HG03565 (cell line): ENCODE data around the gene ACER2.
A peak's percentile ranks its signal among the peaks of the same experiment; 100 is the strongest.
"Not testable (repeated sequence)": the region's sequence is repeated elsewhere in the genome, so short reads cannot be mapped to it uniquely, and the experiment has no call there.

ENCODE experiments used
- ATAC-seq: cut with Tn5 transposase; IDR thresholded peaks from one replicate; pipeline ENCODE4 v1.9.1; 2021; ENCODE audit warnings: mild to moderate bottlenecking, moderate library complexity; ENCODE audit not compliant: unreplicated experiment

ACER2 gene

DNA sequence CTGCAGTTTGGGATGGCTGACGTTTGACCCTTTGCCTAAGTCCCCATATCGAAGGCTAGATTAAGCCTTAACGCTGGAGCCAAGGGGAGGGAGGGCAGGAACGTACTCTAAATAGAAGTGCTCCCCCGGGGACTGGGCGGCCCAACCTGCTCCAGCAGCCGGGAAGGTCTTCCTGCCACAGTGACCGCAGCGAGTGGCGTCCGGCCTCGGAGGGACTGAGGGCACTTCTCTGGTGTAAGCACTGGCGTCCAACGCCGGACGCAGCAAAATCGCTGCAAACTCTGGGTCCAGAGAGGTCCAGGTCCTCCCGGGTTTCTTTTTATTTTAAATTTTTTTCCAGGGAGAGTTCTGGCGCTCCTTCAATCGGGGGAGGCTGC lies 505 bp upstream of the ACER2 start:
- ATAC-seq, result no peak

DNA sequence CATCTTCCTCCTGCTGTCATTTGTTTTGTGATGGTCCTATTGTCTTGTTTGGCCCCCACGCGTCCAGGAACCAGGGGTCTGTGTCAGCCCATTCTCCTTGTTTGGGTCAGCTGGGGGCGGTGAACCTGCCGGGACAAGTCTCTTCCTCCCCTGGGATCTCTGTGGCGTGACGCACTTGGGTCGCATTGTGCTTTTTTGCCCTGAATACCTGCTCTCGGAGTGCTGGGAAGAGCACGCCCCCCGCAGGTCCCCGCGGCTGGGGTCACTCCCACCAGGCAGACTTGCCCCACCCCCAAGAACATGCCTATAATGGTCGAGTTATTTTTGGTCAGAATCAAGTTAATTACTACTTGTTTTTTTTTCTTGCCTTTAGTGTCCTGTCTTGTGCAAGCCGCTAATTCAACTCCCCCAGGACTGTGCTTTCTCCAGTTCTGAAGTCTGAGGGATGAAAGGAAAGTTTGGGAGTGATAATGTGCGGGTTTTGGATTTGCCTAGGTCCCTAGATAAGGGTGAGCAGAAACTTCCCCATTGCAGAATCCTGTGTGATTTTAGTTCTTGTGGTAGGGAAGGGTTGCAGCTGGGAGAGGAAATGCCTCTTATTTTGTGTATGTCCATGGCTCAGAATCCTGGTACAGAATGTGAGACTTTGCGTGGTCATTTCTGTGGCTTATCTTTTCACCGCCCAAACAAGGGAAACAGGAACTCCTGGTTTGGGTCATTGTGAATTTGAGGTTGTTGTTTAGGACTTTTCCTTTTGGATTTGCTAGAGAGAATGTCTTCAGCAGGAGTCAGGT lies 789 bp downstream of the ACER2 start:
- ATAC-seq, result no peak

DNA sequence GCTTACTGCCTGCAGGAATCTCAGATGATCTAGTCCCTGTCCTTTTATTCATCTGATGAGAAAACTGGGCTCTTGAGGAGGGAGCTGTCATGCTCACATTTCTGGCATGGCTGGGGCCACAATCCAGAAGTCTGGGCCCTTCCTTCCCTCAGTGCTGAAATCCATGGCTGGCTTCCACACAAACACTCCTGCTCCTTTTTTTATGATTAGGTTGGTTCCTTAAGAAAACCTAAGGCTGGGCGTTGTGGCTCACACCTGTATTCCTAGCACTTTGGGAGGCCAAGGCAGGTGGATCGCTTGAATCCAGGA lies 1.3 kb downstream of the ACER2 start:
- ATAC-seq, result no peak

DNA sequence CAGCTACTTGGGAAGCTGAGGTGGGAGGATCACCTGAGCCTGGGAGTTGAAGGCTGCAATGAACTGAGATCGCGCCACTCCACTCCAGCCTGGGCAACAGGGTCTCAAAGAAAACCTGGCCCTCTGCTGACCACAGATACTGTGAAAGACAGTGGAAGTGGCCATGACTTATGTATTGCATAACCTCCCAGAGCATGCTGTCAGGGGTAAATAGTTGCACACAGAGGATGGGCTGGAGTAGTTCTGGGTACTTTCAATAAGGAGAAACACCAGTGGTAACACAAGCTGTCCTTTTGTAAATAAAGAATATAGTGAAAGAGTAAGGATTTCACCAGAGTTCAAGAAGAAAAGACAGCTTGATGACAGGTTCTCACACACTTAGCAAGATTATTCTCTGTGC lies 1.8 kb downstream of the ACER2 start:
- ATAC-seq, result no peak

DNA sequence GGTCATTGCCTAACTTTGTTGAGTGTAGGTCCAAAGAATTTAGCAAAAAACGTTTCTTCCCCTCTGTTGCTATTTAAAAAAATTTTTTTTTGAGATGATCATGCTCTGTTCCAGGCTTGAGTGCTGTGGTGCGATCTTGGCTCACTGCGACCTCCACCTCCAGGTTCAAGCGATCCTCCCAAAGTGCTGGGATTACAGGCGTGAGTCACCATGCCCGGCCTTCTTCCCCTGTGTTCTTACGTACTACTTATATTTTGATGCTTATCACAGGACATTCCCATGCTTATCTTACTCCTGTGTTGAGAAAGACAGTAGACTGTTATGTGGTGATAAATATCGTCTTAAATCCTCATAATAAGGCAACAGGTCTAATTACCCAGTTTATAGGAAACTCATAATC lies 2.5 kb downstream of the ACER2 start:
- ATAC-seq, result no peak

DNA sequence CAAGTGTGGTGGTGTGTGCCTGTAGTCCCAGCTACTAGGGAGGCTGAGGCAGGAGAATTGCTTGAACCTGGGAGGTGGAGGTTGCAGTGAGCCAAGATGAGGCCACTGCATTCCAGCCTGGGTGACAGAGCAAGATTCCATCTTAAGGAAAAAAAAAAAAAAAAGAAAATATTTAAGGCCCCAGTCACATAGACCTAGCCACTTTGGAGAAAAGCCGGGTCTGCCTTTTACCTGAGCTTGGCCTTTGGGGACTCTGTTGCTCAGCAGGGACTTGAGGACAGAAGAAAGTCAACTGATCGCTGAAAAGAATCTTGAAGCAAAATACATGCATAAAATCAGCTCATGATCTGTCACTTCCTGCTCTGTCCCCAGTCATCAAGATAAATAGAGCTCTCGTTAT lies 4.6 kb downstream of the ACER2 start:
- not testable (repeated sequence) for ATAC-seq

DNA sequence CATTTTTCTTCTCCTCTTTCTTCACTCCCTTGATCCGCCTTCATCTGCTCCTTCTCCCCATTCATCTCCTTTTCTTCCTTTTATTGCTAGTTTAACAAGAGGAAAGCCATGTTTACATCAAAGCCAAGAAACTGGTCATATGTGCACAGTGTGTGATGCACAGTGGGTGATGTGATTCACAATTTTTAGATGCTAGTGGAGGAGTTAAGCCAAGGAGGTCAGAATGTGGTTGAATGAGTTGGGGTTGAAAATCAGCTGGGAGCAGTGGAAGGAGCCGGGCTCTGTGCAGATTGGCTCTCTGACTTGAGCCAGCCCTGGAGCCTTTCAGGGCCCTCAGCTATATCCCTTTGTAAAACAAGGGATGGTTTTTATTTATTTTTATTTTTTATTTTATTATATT lies 7.3 kb downstream of the ACER2 start:
- ATAC-seq, result no peak

DNA sequence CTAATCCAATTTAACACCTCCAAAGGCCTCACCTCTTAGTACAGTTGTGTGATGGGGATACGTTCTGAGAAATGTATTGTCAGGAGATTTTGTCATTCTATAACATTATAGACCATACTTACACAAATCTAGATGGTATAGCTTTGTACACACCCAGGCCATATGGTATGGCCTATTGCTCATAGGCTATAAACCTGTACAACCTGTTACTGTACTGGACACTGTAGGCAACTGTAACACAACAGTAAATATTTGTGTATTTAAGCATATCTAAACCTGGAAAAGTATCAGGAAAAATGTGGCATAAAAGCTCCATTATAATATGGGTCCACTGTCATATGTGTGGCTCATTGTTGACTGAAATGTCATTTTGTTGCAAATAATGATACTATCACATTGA lies 12.1 kb downstream of the ACER2 start:
- ATAC-seq, result no peak

DNA sequence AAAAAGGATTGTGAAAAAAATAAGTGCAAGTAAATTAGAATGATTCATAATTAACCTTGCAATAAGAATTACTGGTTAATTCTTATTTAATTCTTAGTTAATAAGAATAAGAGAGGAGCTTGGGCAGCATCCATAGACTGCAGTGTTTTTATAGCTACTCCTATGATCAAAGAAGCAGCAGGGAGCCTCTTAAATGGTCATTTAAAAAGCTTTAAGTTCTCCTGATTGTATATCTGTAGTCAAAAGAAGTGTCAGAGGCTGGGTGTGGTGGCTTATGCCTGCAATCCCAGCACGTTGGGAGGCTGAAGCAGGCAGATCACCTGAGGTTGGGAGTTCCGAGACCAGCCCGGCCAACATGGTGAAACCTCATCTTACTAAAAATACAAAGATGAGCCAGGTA lies 14.4 kb downstream of the ACER2 start:
- ATAC-seq, result no peak

DNA sequence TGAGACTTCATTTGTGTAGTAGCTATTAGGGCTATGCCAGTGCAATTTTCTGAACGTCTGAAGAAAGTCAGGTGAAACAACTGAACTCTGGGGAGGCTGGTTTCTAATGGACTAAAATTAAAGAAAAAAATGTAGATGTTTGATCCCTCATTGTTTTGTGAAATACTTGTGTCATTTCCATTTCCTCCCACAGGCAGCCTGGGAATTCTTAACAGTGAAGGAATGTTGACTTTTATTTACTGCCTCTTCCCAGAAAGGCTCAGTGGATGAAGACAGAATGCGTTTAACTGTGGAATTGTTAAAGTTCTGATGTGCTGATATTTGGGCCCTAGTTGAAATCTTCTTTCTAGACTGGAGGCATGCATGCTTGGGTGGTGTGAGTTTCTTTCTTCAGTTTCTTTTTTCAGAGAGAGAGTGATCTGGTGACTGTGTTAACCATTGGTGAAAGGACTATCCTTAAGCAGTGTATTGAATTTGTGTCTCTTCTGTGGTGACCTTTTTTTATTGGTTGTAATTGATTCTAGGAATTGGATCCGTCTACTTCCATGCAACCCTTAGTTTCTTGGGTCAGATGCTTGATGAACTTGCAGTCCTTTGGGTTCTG lies 15.5 kb downstream of the ACER2 start:
- no peak for ATAC-seq

DNA sequence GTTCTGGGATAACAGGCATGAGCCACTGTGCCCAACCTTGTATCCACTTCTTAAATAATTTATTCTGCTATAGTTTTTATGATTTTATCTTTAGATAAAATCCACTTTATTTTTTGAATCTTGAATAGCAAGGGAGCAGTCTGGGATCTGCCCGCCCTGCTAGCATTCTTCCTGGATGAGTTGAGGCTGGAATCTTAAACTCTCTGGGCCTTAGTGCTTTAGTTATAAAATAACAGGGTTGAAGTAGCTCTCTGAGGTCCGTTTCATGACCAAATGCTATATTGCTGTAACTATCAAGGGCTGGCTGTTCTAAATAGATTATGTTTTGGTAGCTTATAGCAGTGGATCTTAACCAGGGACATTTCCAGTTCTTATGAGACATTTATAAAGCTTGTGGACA lies 20.8 kb downstream of the ACER2 start:
- ATAC-seq, result no peak

DNA sequence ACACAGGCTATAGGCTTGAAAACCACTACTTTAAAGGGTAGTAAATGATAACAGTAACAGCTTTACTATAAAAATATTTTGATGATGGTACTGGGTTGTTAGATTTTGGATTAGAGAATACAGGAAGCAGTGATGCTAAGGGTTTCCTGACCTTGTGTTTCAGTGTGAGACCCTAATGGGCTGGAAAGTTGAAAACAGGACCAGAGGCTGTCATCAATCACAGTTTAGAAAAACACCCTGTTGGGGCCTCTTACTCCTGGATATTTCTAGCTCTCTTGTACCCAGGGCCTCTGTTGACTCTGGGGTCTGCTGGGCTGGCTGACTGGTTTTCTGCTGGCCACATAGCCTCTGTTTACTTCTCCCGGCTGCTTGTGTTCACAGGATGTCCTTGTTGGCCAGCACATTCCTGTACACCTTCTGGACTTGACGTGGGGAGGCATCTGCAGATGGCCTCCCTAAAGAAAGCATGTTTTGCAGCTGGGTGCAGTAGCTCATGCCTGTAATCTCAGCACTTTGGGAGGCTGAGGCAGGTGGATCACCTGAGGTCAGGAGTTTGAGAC lies 21.5 kb downstream of the ACER2 start:
- ATAC-seq, result no peak

DNA sequence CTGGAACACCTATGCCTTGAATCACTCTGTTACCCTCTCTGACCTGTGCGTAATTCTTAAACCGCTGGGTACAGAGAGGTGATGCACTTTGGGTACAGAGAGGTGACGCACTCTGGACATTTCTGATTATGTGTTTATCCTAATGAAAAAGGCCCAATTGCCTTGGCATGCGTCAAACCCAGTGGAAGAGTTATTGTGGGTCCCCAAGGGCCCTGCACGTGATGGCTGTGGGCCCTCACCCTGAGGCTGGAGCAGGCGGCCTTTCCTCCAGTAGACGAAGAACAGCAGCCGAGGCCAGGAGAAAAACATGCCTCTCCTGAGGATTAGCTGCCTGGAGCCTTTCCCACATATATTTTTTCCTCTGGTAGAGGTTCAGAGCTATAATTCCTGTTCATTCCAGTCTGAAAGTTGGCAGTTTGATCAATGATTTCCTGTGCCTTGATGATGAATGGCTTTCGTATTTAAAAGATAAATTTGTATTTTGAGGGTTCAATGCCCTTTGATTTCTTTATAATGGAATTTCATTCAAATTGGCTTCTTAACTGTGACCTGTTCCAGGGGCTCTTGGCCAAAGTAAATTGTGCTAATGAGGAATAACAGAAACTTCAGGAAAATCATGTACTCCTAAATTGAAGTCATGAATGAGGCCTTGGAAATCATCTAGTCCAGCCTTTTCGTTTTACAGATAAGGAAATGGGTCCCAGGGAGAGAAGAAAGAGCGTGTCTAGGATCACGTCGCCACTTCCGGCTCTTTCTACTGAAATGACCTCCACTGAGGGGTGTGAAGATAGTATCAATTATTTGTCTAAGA lies 22.8 kb downstream of the ACER2 start:
- ATAC-seq, result no peak

DNA sequence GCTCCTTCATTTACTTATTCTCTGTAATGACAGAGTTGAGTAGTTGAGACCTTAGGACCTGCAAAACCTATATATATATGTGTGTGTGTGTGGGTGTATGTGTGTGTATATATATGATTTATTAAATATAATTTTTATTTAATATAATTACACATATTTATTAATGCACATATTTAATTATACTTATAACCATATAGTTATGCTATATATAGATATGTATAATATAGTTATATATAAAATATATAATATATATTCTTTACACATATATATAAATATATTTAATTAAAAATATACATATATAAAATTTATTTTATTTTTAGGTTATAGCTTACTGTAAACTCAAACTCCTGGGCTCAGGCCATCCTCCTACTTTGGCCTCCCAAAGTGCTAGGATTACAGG lies 23.7 kb downstream of the ACER2 start:
- no peak for ATAC-seq

DNA sequence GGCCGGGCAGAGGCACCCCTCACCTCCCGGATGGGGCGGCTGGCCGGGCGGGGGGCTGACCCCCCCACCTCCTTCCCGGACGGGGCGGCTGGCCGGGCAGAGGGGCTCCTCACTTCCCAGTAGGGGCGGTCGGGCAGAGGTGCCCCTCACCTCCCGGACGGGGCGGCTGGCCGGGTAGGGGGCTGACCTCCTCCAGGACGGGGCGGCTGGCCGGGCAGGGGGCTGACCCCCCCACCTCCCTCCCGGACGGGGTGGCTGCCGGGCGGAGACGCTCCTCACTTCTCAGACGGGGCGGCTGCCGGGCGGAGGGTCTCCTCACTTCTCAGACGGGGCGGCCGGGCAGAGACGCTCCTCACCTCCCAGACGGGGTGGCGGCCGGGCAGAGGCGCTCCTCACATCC lies 24.9 kb downstream of the ACER2 start:
- not testable (repeated sequence) for ATAC-seq

DNA sequence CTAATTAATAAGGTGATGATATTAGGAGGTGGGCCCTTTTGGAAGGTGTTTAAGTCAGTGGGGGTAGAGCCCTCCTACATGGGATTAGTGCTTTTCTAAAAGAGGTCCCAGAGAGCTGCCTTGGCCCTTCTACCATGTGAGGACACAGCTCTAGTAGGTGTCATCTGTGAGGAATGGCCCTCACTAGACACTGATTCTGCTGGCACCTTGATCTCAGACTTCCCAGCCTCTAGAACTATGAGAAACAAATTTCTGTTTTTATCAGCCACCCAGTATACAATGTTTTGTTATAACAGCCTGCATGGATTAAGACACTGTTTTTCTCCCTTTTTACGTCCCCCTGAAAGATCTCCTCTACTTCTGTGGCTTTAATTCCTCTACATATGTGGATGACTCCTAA lies 31.6 kb downstream of the ACER2 start:
- no peak for ATAC-seq

DNA sequence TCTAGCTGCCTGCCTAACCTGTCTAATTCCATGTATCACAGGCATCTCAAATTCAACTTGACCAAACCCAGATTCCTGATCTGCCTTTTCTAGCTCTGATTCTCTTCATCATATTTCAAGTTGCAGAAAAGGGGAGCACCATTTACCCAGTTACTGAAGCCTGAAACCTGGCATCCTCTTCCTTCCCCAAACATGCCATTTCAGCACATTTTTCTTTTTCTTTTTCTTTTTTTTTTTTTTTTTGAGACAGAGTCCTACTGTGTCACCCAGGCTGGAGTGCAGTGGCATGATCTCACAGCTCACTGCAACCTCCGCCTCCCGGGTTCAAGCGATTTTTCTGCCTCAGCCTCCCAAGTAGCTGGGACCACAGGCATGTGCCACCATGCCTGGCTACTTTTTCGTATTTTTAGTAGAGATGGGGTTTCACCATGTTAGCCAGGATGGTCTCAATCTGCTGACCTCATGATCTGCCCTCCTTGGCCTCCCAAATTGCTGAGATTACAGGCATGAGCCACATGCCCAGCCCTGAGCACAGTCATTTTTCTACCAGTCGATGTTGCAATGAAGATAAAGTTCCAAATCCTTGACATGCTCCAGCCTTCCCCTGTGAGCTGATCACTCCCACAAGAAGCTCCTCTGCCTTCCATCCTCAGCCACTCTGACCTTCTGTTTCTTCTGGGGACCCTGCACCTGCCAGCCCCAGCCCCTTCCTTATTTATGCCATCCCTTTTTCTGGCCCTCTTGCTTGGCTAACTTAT lies 32.2 kb downstream of the ACER2 start:
- ATAC-seq, result no peak

DNA sequence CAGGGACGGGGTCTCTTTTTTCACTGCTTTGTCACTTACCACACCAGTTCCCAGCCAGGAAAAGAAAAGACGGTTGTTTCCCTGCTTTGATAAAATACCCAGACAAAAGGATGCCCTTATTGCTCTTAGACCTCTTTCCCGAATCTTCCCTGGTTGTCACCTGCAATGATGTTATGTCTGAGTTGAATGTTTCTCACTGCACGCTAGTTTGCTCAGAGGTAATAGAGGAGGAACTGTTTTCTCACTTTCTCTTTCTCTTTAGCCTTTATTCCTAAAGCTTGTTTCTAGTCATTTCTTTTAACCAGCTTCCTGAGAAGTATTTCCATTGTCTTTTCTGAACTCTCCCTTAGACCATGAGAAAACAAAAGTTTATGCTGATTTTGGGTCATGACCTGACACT lies 32.9 kb downstream of the ACER2 start:
- peak; percentile 93 for ATAC-seq

DNA sequence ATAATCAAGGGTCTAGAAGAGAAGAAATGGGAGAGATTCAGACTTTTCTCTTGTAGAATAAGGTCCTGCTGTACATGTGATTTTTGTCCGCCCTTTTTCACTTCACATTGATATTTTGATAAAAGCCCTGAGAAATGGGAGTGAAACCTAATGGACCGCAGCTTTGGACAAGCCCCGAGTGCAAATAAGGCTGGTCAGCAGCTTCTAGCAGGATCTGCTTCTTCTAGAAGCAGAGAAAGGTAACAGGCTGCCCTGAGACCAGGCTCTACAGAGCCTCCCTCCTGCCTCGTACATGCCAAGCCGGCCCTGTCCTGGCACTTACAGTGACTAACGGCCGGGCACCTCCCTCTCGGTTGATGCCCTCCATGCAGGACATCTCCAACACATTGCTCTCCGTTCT lies 33.4 kb downstream of the ACER2 start:
- ATAC-seq, result no peak

DNA sequence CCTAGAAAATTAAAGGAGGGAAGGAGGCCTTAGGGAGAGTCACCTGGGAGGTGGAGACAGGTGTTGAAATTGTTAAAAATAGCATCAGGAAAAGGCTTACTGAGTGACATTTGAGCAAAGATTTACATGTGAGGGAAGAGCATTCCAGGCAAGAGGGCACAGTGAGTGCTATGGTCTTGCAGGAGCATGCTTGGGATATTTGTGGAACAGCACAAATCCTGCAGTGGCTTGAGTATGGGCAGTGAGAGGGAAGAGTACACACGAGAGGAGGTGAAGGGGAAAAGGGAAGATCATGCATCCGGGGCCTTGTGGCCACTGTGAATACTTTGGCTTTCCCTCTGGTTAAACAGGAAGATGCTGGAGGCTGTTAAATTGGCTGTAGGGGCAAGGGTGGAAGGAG lies 36.6 kb downstream of the ACER2 start:
- no peak for ATAC-seq

DNA sequence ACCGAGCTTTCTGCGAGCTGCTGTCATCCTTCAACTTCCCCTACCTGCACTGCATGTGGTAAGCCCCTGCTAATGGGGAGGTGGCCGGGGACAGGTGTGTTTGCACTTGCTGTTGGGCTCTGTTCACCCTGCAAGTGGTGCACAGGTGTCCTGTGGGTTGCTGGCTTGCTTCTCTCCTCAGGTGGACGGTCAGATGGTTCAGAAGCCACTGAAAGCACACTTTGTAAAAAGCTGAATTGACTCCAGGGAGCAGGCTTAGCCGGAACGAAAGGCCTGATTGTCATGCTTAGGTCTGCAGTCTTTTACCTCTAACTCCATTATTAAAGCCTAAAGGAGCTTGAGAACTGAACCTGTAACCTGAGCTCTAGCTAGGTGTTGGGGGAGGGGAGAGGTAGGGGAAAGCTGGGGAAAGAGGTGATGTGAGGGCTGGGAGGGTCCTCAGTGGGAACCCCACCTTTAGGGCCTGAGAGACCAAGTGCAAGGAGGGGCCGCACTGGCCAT lies 37.6 kb downstream of the ACER2 start:
- no peak for ATAC-seq
